Left lung (tissue), 10 donors: ENCODE measurements around the gene AZIN2. TPM values are rescaled to one million over a fixed set of nuclear protein-coding genes. Genes with fewer than 3 reads are reported as not detected.

Experiments used
- ATAC-seq: fragments of 200-7000 bp; cut with Tn5 transposase; one replicate; pipeline ENCODE4 v1.9.1; 2020; ENCODE audit warnings: moderate library complexity
- DNase-seq, 4 donors: peaks; one replicate each; pipeline ENCODE4 v3.0.0-alpha.2; 2013 to 2020
- H3K27ac ChIP-seq, 2 donors: fragments of 200-600 bp; sonication (generic) in 1 of 2; one replicate each; pipeline versions ENCODE4 v1.5.0 to v1.8.0; 2020 to 2021
- H3K27me3 ChIP-seq, 2 donors: fragments of 200-600 bp; sonication (generic) in 1 of 2; one replicate each; pipeline versions ENCODE4 v1.5.0 to v1.8.0; 2020 to 2021
- H3K36me3 ChIP-seq, 2 donors: fragments of 200-600 bp; sonication (generic) in 1 of 2; one replicate each; pipeline versions ENCODE4 v1.5.0 to v1.8.0; 2020 to 2021
- H3K4me1 ChIP-seq, 2 donors: fragments of 200-600 bp; one replicate each; pipeline ENCODE4 v1.8.0; 2021
- H3K4me3 ChIP-seq, 2 donors: fragments of 200-600 bp; sonication (generic) in 1 of 2; one replicate each; pipeline versions ENCODE4 v1.5.0 to v1.8.0; 2020 to 2021; ENCODE audit warnings: mild to moderate bottlenecking in 1 of 2
- H3K9me3 ChIP-seq, 2 donors: fragments of 200-600 bp; sonication (generic) in 1 of 2; one replicate each; pipeline versions ENCODE4 v1.5.0 to v1.8.0; 2020 to 2021
- CTCF ChIP-seq, 2 donors: fragments of 200-600 bp; sonication (generic) in 1 of 2; IDR thresholded peaks; one replicate each; pipeline versions ENCODE4 v1.5.0 to v1.8.0; 2021; ENCODE audit warnings: antibody characterized with exemption in 2 of 2
- intact Hi-C, 2 donors: fragments of 100-400 bp; cut with DNase I; formaldehyde crosslinking; loops; one replicate each; pipeline versions ENCODE4 v1.11.2 to v1.14.2; 2022
- polyA plus RNA-seq, 6 donors: library from polyadenylated mRNA; unstranded; fragments of 120-200 nt; gene quantifications; one replicate each; pipeline ENCODE4 v1.2.1, GENCODE V29; 2013; ENCODE audit not compliant: insufficient read length in 6 of 6
- total RNA-seq, 2 donors: library from RNA; stranded (reverse); fragmentation: NEBNext Ultra II Directional; extraction: Animal tissue kit (Norgen Biotek cat#: 25700); gene quantifications; one replicate each; pipeline ENCODE4 v1.2.1, GENCODE V29; 2021
- donor health status: DM: no; HTN: yes; CAD: no.
- donor health status: DM: no; HTN: no; CAD: no.

Gene AZIN2
- total and polyA plus RNA-seq, 8 donors = 2.3 to 13.1 (median 8.6) TPM

GRCh38 chr1:33167650-33168447, 86.9 kb downstream of the AZIN2 start:
- Histone ChIP-seq H3K27me3 (no peaks in the 10 kb centered on the region), H3K27ac (no peak overlapping the region), H3K9me3 (no peaks in the 10 kb centered on the region), H3K36me3 (no peaks in the 10 kb centered on the region), H3K4me3 (no peak overlapping the region), H3K4me1 (no peaks in the 10 kb centered on the region)
- ATAC-seq = no peak
- no peak for TF ChIP-seq CTCF (IDR thresholded peaks at IDR 0.05)
- intact Hi-C loops = no loop called here
- no peak for DNase-seq

DNA sequence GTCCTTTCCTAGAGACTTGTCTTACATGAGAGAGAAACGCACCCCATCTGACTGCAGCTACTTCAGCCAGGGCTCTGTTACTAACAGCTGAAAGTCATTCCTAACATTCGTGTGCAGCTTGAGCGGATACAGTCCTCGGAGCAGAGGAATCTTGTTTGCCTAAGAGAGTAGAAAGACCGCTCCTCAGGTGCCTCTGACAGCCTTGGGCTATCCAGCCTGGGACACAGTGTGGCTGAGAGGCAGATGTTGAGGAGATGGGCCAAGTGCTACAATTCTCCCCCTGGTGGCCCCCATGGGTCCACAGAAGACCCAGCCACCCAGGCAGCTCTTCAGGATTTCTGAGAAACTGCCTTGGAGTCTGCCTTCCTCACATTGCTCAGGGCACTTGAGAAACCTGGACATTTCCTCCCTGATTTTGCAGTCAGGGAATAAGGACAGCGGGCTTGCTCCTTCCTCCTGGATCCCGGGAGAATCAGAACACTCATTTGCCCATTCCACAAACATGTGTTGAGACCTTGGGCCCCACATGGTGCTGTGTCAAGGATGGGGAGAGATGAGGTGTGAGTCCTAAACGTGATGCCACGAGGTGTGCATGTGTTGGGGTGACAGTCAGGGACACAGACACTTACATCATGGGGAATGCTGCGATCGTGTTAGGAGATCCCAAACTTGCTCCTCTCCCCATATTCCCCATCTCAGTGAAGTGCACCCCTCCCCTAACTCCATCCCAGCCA, 87.8 kb downstream of the AZIN2 start:
- Histone ChIP-seq H3K9me3 (no peaks in the 10 kb centered on the region), H3K36me3 (no peaks in the 10 kb centered on the region), H3K4me3 (no peak overlapping the region), H3K4me1 (no peaks in the 10 kb centered on the region), H3K27ac (no peak overlapping the region), H3K27me3 (no peaks in the 10 kb centered on the region)
- DNase-seq (no peak), ATAC-seq (no peak)
- intact Hi-C loops = no loop called here
- TF ChIP-seq CTCF (IDR thresholded peaks at IDR 0.05) = no peak

- no peaks in the 10 kb centered on the region for H3K9me3 ChIP-seq
- no peaks in the 10 kb centered on the region for H3K36me3 ChIP-seq
- no peaks in the 10 kb centered on the region for H3K4me1 ChIP-seq
- no peak for TF ChIP-seq CTCF (IDR thresholded peaks at IDR 0.05)
- no peak overlapping the region for H3K27ac ChIP-seq
- ATAC-seq = no peak
- no peaks in the 10 kb centered on the region for H3K27me3 ChIP-seq
- intact Hi-C loops = no loop called here
- no peak overlapping the region for H3K4me3 ChIP-seq
- no peak for DNase-seq
These were observed 88.5 kb downstream of the AZIN2 start for GRCh38 chr1:33169290-33170055.

Other genes with a start within 250 kb of the AZIN2 start
- 1 to 10 TPM in 1 of 2 donors, not detected in 1; 4.6 TPM for gene FNDC5, start 210.2 kb upstream of the AZIN2 start, total RNA-seq
- gene FNDC5, start 210.2 kb upstream of the AZIN2 start, polyA plus RNA-seq = 10 to 100 TPM in 3 of 6 donors, 1 to 10 TPM in 3; 7.7 to 13.3 (median 10.3) TPM
- gene HPCA, start 194.7 kb upstream of the AZIN2 start, total RNA-seq = under 1 TPM in 1 of 2 donors, not detected in 1; 0.35 TPM
- under 1 TPM; 0.16 to 0.61 (median 0.37) TPM for gene HPCA, start 194.7 kb upstream of the AZIN2 start, polyA plus RNA-seq
- 10 to 100 TPM; 29.3 to 87.0 TPM for gene TMEM54, start 179.8 kb upstream of the AZIN2 start, total RNA-seq
- 10 to 100 TPM; 22.4 to 24.9 (median 22.9) TPM for gene TMEM54, start 179.8 kb upstream of the AZIN2 start, polyA plus RNA-seq
- 10 to 100 TPM; 37.8 to 46.0 TPM for gene RNF19B, start 116.3 kb upstream of the AZIN2 start, total RNA-seq
- gene RNF19B, start 116.3 kb upstream of the AZIN2 start, polyA plus RNA-seq = 10 to 100 TPM; 11.8 to 13.2 (median 12.5) TPM
- gene AK2, start 44.3 kb upstream of the AZIN2 start, total RNA-seq = 100 to 1,000 TPM; 119 to 123 TPM
- 100 to 1,000 TPM; 157 to 188 (median 170) TPM for gene AK2, start 44.3 kb upstream of the AZIN2 start, polyA plus RNA-seq
- gene TRIM62, start 100.9 kb downstream of the AZIN2 start, total RNA-seq = 1 to 10 TPM; 6.2 to 6.4 TPM
- 1 to 10 TPM; 4.4 to 6.4 (median 5.4) TPM for gene TRIM62, start 100.9 kb downstream of the AZIN2 start, polyA plus RNA-seq
- 10 to 100 TPM; 25.9 to 32.3 TPM for gene ZNF362, start 175.3 kb downstream of the AZIN2 start, total RNA-seq
- 10 to 100 TPM; 49.8 to 60.0 (median 54.6) TPM for gene ZNF362, start 175.3 kb downstream of the AZIN2 start, polyA plus RNA-seq
- gene A3GALT2, start 239.9 kb downstream of the AZIN2 start, total RNA-seq = not detected
- gene A3GALT2, start 239.9 kb downstream of the AZIN2 start, polyA plus RNA-seq = under 1 TPM in 3 of 6 donors, not detected in 3; 0.25 to 0.28 (median 0.25) TPM